Measurements from ENCODE around the gene TLX2. TPM values are rescaled to one million over a fixed set of nuclear protein-coding genes. Genes with fewer than 3 reads are reported as not detected.

TLX2 gene
- total and polyA plus RNA-seq, 2 of the 13 experiments (the other 11 are each of a cell fraction or from before 2014, with no cell fraction given), result 0.05 to 0.20 TPM

- 0 out of 2 replicates have a peak, but pooled peaks have one; percentile 31 for TF ChIP-seq ZBTB49 (CRISPR knock-in tag; IDR thresholded peaks at IDR 0.05; ENCODE audit: borderline replicate concordance)
- TF ChIP-seq ZNF235 (CRISPR knock-in tag; IDR thresholded peaks at IDR 0.05; ENCODE audit: borderline replicate concordance), result peak; percentile 93
- TF ChIP-seq FOXK1 (CRISPR knock-in tag; IDR thresholded peaks at IDR 0.05; ENCODE audit: borderline replicate concordance, low read depth), result peak; percentile 86; the same call in 1 of the 2 replicates
- TF ChIP-seq HCFC1 (IDR thresholded peaks at IDR 0.05; ENCODE audit: low read depth, low read length), result peak; percentile 77
- no peak for TF ChIP-seq NR1H2 (CRISPR knock-in tag; IDR thresholded peaks at IDR 0.05; ENCODE audit: borderline replicate concordance, low read depth)
- TF ChIP-seq KMT2A (CRISPR knock-in tag; IDR thresholded peaks at IDR 0.05), result peak; percentile 99
- peak; percentile 82; the same call in 1 of the 2 replicates for TF ChIP-seq ZNF451 (CRISPR knock-in tag; IDR thresholded peaks at IDR 0.05)
- TF ChIP-seq ZNF562 (CRISPR knock-in tag; IDR thresholded peaks at IDR 0.05; ENCODE audit: borderline replicate concordance), result no peak
- TF ChIP-seq ZNF296 (CRISPR knock-in tag; conservative IDR thresholded peaks at IDR 0.05), result 0 out of 2 replicates have a peak, but pooled peaks have one; percentile 68
- TF ChIP-seq PHF8 (CRISPR knock-in tag; IDR thresholded peaks at IDR 0.05), result peak; percentile 97
- TF ChIP-seq STAT5B (CRISPR knock-in tag; IDR thresholded peaks at IDR 0.05), result peak; percentile 96
- TF ChIP-seq FLYWCH1 (CRISPR knock-in tag; IDR thresholded peaks at IDR 0.05), result no peak
- TF ChIP-seq CBX1 (IDR thresholded peaks at IDR 0.05; ENCODE audit: low read depth), result peak; percentile 75
- peak; percentile 93 for TF ChIP-seq BRCA1 (CRISPR knock-in tag; IDR thresholded peaks at IDR 0.05)
- TF ChIP-seq MAFF (IDR thresholded peaks at IDR 0.05; ENCODE audit: low read depth, low read length), result no peak
- peak; percentile 88; the same call in 1 of the 2 replicates for TF ChIP-seq POLR2AphosphoS2 (IDR thresholded peaks at IDR 0.05; ENCODE audit: low read depth, low read length)
- peak; percentile 82 for TF ChIP-seq SMAD3 (CRISPR knock-in tag; IDR thresholded peaks at IDR 0.05)
- no peak; the same call in 1 of the 2 replicates for TF ChIP-seq HNF1A (IDR thresholded peaks at IDR 0.05; ENCODE audit: low read depth)
- TF ChIP-seq HNF1A (CRISPR knock-in tag; IDR thresholded peaks at IDR 0.05; ENCODE audit: borderline replicate concordance), result peak; percentile 89
- peak; percentile 78; the same call in 1 of the 2 replicates for TF ChIP-seq NFKBIZ (CRISPR knock-in tag; IDR thresholded peaks at IDR 0.05)
- no peak for TF ChIP-seq ZNF879 (CRISPR knock-in tag; IDR thresholded peaks at IDR 0.05)
- TF ChIP-seq RNF2 (conservative IDR thresholded peaks at IDR 0.05; ENCODE audit: low read depth), result peak; percentile 61; the same call in 1 of the 2 replicates
- TF ChIP-seq ZNF280B (CRISPR knock-in tag; IDR thresholded peaks at IDR 0.05; ENCODE audit: borderline replicate concordance), result peak; percentile 97
Measured at GRCh38 chr2:74472086-74472944, 41.9 kb upstream of the TLX2 start, which contains the start of gene MRPL53 (continued).

Data from HepG2 (cell line).